Measurements from ENCODE around the gene ARPC5.

GRCh38 chr1:183652547-183653461 lies 17.2 kb upstream of the ARPC5 start, which contains the start of gene APOBEC4:
- TF ChIP-seq, protein P1, sequence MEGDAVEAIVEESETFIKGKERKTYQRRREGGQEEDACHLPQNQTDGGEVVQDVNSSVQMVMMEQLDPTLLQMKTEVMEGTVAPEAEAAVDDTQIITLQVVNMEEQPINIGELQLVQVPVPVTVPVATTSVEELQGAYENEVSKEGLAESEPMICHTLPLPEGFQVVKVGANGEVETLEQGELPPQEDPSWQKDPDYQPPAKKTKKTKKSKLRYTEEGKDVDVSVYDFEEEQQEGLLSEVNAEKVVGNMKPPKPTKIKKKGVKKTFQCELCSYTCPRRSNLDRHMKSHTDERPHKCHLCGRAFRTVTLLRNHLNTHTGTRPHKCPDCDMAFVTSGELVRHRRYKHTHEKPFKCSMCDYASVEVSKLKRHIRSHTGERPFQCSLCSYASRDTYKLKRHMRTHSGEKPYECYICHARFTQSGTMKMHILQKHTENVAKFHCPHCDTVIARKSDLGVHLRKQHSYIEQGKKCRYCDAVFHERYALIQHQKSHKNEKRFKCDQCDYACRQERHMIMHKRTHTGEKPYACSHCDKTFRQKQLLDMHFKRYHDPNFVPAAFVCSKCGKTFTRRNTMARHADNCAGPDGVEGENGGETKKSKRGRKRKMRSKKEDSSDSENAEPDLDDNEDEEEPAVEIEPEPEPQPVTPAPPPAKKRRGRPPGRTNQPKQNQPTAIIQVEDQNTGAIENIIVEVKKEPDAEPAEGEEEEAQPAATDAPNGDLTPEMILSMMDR (conservative IDR thresholded peaks at IDR 0.05): no peak
- TF ChIP-seq ZFX (IDR thresholded peaks at IDR 0.05): no peak

Data from C4-2B (cell line).